GM19468 (cell line): ENCODE results near the gene NUDT11.
A peak's percentile ranks its signal among the peaks of the same experiment; 100 is the strongest.
"Not testable (repeated sequence)": the region's sequence is repeated elsewhere in the genome, so short reads cannot be mapped to it uniquely, and the experiment has no call there.

Experiments
- ATAC-seq: cut with Tn5 transposase; IDR thresholded peaks from one replicate; pipeline ENCODE4 v1.9.1; 2021; ENCODE audit warnings: mild to moderate bottlenecking, moderate library complexity, moderate number of reproducible peaks; ENCODE audit not compliant: unreplicated experiment; ENCODE audit errors: extremely low read depth

NUDT11 gene

GRCh38 chrX:51496501-51497291, at the start of gene NUDT11:
NUDT11 (minus strand) TSS chrX:51496592; CDS start chrX:51496444, 148 bp downstream.
- no peak for ATAC-seq

GRCh38 chrX:51520393-51520792, 24.0 kb upstream of the NUDT11 start:
- ATAC-seq = no peak

DNA sequence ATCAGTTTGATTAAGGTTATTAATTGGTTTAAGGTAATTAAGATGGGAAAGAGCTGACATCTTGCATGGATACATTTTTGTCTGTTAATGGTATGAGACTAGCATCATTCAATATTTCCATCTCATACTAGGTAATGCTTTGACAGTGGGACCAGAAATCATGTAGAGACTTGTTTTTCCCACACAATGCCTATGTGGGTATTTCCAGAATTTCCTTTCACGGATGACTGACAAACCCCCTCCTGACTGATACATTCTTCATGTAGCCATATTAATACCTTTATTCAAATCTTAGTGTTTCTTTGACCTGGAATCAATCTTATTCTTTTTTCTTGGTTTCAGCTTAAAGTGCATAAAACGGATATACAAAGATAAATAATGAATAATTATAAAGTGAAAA, 22.7 kb upstream of the NUDT11 start:
- not testable (repeated sequence) for ATAC-seq

- no peak for ATAC-seq
Observed at GRCh38 chrX:51507551-51507950, 11.2 kb upstream of the NUDT11 start.

GRCh38 chrX:51495701-51496488, 497 bp downstream of the NUDT11 start:
- not testable (repeated sequence) for ATAC-seq

DNA sequence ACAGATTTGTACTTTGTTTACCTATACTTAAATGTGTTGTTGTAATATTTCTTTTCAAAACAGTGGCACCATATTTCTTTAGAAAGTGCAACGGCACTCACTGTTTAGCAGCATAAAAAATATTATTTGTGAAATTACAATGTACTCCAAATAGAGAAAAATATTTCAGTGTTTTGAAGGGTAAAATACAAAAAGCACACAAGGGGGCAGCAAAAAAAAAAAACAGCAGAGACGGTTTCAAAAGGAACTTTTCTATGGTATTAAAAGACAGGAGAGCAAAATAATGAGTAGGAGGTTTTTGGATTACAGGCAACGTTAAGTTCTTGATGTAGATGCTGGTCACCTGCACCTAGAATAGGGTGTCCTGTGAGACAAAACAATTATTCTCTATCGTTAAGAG, 2.0 kb downstream of the NUDT11 start:
- ATAC-seq = no peak

DNA sequence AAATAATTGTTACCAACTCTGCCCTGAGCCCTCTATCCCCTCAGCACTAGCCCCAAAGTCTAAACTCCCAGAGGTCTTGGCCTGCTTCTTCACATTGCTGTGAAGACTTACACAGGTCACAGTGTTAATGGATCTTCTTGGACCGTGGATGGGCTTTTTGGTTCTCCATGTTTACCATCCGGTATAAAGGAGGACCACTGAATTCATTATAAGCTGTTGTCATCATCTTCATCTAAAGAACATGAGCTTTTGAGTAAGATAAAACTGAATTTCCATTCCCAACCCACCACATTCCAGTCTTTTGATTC, 8.5 kb downstream of the NUDT11 start:
- ATAC-seq = no peak

DNA sequence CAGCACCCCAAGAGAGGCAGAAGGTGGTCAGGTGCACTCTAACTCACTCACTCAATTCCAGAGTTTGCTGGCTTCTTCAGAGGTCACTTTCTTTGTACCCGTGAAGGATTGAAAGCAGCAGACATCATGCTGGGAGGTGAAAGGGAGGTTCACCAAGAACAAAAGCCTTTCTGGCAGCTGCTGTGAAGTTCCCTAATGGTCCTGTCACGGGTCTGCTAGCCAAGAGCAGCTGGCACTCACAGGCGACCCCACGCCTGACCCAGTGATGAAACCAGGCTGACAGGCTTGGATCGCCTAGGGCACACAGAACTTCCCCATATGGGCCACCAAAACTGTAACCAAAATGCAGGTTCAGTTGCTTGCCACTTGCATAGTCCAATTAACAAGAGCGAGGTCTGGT, 11.8 kb downstream of the NUDT11 start:
- no peak for ATAC-seq

GRCh38 chrX:51482411-51482810, 14.0 kb downstream of the NUDT11 start:
- ATAC-seq = not testable (repeated sequence)

GRCh38 chrX:51476930-51477329, 19.5 kb downstream of the NUDT11 start:
- ATAC-seq = no peak

DNA sequence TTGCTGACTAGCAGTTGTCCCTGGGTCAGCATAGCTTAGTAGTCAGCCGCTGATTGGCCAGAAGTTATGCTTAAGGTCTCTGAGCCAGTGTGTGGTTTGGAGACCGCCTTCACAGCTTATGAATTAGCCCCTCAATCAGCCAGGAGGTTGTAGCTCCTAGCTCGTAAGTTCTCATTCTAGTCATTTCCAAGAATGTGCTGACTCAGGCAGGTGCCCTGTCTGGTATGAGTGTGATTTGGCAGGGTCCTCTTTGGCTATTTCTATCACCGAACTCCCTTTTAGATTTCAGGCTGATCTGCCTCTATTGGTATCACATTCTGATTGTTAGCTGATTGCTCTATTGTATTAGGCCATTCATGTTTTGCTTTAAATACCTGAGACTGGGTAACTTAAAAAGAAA, 33.1 kb downstream of the NUDT11 start:
- no peak for ATAC-seq

DNA sequence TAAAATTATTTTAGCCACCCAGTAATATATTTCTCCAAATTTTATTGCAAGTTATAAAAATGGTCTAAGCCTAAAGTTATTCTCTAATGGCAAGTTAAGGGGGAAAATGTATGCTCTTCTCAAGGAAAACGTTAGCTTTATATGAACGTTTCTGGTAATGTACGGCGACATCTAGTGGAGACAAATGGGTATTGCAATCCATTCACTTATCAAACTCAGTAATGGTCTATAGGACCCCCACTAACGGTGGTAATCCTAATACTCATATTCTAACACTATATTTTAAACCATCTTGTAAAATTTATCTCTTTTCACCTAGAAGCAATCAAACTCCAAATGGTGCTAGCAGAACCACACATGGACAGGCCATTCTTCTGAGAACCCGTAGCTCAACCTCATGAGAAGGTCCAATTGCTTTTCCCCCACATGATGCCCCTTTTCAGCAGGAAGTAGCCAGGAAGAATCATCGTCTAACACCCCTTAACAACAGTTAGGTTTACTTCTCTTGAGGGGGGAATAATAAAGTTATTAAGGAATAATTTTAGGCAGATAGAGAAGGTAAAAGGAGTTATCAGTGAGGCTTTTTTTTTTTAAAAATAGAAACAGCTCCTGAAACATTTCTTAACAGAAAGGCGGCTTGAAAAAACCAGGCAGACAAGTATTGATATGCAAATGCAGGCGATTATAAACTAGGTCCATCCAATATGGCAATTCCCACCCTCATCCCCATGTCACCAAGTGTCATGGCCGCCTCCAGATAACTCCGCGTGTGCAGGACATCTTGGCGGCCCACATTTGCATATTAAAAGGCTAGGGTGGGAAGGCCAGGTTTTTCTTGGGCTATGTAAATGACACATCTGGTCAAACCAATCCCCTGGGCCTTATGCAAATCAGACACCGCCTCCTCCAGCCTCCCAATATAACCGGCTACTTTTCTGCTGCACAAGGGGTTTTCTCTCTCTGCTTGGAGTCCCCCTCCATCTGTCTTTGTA, 35.0 kb downstream of the NUDT11 start:
- peak; percentile 82 for ATAC-seq

DNA sequence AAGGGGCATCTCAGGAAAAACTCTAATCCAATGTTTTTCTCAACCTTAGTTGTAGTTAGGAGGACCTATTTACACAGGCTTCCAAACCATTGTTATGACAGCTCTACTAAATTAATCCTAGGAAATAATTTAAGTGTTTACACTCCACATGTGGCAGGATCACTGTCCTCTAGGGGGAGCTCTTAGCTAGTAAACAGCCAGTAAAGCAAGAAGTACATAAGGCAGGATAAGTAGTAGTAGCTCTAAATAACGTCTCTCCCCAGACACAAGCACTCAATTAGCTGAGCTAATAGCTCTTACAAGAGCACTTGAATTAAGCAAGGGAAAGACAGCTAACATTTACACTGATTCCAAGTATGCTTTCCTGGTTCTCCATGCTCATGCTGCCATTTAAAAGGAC, 37.3 kb downstream of the NUDT11 start:
- no peak for ATAC-seq

GRCh38 chrX:51456814-51457213, 39.6 kb downstream of the NUDT11 start:
- no peak for ATAC-seq

DNA sequence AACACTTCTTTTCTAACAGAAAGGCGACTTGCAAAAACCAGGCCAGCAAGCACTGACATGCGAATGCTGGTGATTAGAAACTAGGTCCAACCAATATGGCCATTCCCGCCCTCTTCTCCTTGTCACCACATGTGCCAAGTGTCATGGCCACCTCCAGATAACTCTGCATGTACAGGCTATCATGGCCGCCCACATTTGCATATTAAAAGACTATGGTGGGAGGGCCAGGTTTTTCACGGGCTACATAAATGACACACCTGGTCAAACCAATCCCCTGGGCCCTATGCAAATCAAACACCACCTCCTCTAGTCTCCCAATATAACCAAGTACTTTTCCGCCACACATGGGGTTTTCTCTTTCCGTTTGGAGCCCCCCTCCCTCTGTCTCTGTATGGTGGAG, 40.1 kb downstream of the NUDT11 start:
- no peak for ATAC-seq

DNA sequence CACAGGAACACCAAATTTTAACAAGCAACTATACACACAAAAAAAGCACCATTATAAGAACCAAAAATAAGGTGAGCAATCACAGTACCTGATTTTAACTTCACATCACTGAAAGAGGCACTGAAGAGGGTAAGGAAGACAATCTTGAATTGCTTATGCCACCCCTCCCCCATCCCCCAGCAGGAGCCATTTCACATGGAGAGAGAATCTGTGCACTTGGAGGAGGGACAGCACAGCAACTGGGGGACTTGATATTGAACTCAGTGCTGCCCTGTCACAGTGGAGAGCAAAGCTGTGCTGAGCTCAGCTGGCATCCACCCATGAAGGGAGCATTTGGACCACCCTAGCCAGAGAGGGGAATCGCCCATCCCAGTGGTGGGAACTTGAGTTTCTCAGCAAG, 56.0 kb downstream of the NUDT11 start:
- no peak for ATAC-seq
